ENCODE measurements around the gene RNASE1.

GRCh38 chr14:20798932-20799331 lies 3.7 kb downstream of the RNASE1 start:
- TF ChIP-seq CTCF (IDR thresholded peaks at IDR 0.05; ENCODE audit: low read depth, low read length) (no peak), EZH2phosphoT487 (IDR thresholded peaks at IDR 0.05; ENCODE audit: low read depth) (no peak)

Measured in OCI-LY3 (cell line).